ENCODE data around the gene STK17B. TPM values are rescaled to one million over a fixed set of nuclear protein-coding genes. Genes with fewer than 3 reads are reported as not detected.

The STK17B gene
- polyA plus RNA-seq, 3 donors = 171 to 296 (median 244) TPM

DNA sequence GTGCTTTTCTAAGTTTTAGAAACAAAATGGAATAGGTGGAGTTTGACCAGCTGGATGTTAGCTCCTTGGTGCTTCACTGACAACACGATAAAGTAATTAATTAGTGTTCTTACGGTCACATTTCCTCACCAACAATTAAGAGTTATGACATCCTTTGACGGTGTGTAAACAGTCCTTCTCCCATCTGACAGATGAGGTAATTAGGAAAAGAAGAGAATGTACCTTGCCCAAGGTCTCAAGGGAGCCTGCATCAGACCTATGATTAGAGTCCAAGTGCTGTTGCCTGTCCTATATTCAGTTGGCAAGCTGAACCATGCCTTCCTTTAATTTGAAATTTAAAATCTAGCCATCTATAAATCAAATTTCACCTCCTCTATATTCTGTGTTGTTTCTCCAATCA lies 48.3 kb upstream of the STK17B start:
- Mint-ChIP-seq H3K9me3 (no peaks in the 10 kb centered on the region), H3K4me3 (no peak overlapping the region), H3K4me1 (peaks cover 20% of the 10 kb centered on the region), H3K36me3 (no peaks in the 10 kb centered on the region), H3K27ac (peak overlapping the region in 1 of 7 donors; percentile 31), H3K27me3 (ENCODE audit: low read depth in 3 of 3) (no peaks in the 10 kb centered on the region)
- Histone ChIP-seq H3K9me3 (replicated peaks in 1 of 2; ENCODE audit: control insufficient read depth in 1 of 2, insufficient read depth in 1 of 2, low read length in 2 of 2) (no peaks in the 10 kb centered on the region), H3K27ac (ENCODE audit: low read depth in 1 of 2, low read length in 2 of 2) (no peak overlapping the region), H4K20me1 (ENCODE audit: insufficient read depth, low read length) (no peaks in the 10 kb centered on the region), H2AFZ (ENCODE audit: insufficient read depth, low read depth, low read length, poor library complexity, severe bottlenecking) (no peak overlapping the region), H3K4me3 (replicated peaks in 1 of 3; ENCODE audit: low read depth in 2 of 3, low read length in 3 of 3) (no peak overlapping the region), H3K4me1 (ENCODE audit: control insufficient read depth in 1 of 2, insufficient read depth in 2 of 2, low read length in 2 of 2) (peaks cover 8 to 9% of the 10 kb centered on the region in 2 donors), H3K4me2 (replicated peaks; ENCODE audit: extremely low read depth, low read length, poor library complexity, severe bottlenecking) (no peak overlapping the region), H3K9ac (ENCODE audit: insufficient read depth, low read length, poor library complexity, severe bottlenecking) (no peak overlapping the region), H3K79me2 (ENCODE audit: insufficient read depth, low read length) (no peaks in the 10 kb centered on the region), H3K36me3 (replicated peaks in 1 of 2; ENCODE audit: control insufficient read depth in 1 of 2, insufficient read depth in 2 of 2, low read length in 2 of 2) (no peaks in the 10 kb centered on the region), H3K27me3 (ENCODE audit: control insufficient read depth in 2 of 2, insufficient read depth in 2 of 2, low read length in 2 of 2) (no peaks in the 10 kb centered on the region)
- no peak for DNase-seq
- intact Hi-C loops (cut with micrococcal nuclease) = no loop called here
- WGBS (ENCODE audit: insufficient coverage) = no CpG with 5 or more reads among the region's 3 CpGs
- TF ChIP-seq, protein P1, sequence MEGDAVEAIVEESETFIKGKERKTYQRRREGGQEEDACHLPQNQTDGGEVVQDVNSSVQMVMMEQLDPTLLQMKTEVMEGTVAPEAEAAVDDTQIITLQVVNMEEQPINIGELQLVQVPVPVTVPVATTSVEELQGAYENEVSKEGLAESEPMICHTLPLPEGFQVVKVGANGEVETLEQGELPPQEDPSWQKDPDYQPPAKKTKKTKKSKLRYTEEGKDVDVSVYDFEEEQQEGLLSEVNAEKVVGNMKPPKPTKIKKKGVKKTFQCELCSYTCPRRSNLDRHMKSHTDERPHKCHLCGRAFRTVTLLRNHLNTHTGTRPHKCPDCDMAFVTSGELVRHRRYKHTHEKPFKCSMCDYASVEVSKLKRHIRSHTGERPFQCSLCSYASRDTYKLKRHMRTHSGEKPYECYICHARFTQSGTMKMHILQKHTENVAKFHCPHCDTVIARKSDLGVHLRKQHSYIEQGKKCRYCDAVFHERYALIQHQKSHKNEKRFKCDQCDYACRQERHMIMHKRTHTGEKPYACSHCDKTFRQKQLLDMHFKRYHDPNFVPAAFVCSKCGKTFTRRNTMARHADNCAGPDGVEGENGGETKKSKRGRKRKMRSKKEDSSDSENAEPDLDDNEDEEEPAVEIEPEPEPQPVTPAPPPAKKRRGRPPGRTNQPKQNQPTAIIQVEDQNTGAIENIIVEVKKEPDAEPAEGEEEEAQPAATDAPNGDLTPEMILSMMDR (IDR thresholded peaks at IDR 0.05) = no peak

DNA sequence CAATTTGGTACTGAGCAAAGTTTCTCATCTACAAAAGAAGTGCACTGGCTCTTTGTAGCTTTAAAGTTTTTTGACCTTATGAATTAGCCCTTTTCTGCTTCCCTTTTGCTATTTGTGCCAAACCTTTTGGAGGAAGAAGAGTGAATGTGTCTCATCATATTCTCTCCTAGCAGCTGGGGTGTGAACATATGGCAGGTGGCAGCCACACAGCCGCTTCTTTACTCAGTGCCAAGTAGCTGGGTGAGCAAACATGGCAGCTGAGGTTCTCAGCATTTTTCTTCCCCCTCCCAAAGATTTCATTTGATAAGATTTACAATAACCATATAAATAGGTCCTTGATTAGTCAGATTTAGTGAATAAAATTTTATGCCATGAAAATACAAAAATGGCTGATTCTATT lies 46.7 kb upstream of the STK17B start:
- peaks cover 19 to 23% of the 10 kb centered on the region in 2 donors for H3K4me1 ChIP-seq (ENCODE audit: control insufficient read depth in 1 of 2, insufficient read depth in 2 of 2, low read length in 2 of 2)
- no CpG with 5 or more reads among the region's 1 CpG for WGBS (ENCODE audit: insufficient coverage)

More for the DNA sequence above, 46.7 kb upstream of the STK17B start:
- no peak for DNase-seq
- H3K9ac ChIP-seq (ENCODE audit: insufficient read depth, low read length, poor library complexity, severe bottlenecking) = no peak overlapping the region
- no peak overlapping the region for H3K4me2 ChIP-seq (replicated peaks; ENCODE audit: extremely low read depth, low read length, poor library complexity, severe bottlenecking)
- H3K27ac Mint-ChIP-seq = peak overlapping the region in 2 of 7 donors; percentile 4 to 54
- no peak overlapping the region for H3K4me3 Mint-ChIP-seq
- H3K9me3 Mint-ChIP-seq = no peaks in the 10 kb centered on the region
- TF ChIP-seq, protein P1 (IDR thresholded peaks at IDR 0.05) = no peak
- no peak overlapping the region for H3K4me3 ChIP-seq (replicated peaks in 1 of 3; ENCODE audit: low read depth in 2 of 3, low read length in 3 of 3)
- H3K36me3 ChIP-seq (replicated peaks in 1 of 2; ENCODE audit: control insufficient read depth in 1 of 2, insufficient read depth in 2 of 2, low read length in 2 of 2) = no peaks in the 10 kb centered on the region
- intact Hi-C loops (cut with micrococcal nuclease) = no loop called here
- H2AFZ ChIP-seq (ENCODE audit: insufficient read depth, low read depth, low read length, poor library complexity, severe bottlenecking) = peak overlapping the region; percentile 11
- no peaks in the 10 kb centered on the region for H3K27me3 ChIP-seq (ENCODE audit: control insufficient read depth in 2 of 2, insufficient read depth in 2 of 2, low read length in 2 of 2)
- no peak overlapping the region for H3K27ac ChIP-seq (ENCODE audit: low read depth in 1 of 2, low read length in 2 of 2)
- H3K36me3 Mint-ChIP-seq = no peaks in the 10 kb centered on the region
- H3K9me3 ChIP-seq (replicated peaks in 1 of 2; ENCODE audit: control insufficient read depth in 1 of 2, insufficient read depth in 1 of 2, low read length in 2 of 2) = no peaks in the 10 kb centered on the region
- no peaks in the 10 kb centered on the region for H4K20me1 ChIP-seq (ENCODE audit: insufficient read depth, low read length)
- no peaks in the 10 kb centered on the region for H3K79me2 ChIP-seq (ENCODE audit: insufficient read depth, low read length)
- H3K4me1 Mint-ChIP-seq = peaks cover 35% of the 10 kb centered on the region
- H3K27me3 Mint-ChIP-seq (ENCODE audit: low read depth in 3 of 3) = no peaks in the 10 kb centered on the region

Measured in CD14-positive monocyte (primary cell).